Spleen (tissue), 11 donors: ENCODE results near the gene TPST1. TPM values are rescaled to one million over a fixed set of nuclear protein-coding genes. Genes with fewer than 3 reads are reported as not detected.

Source experiments
- DNase-seq: peaks from one replicate; pipeline ENCODE4 v3.0.0-alpha.2; 2020
- H3K27ac ChIP-seq, 8 donors: fragments of 200-600 bp; sonication (generic) in 7 of 8; 1 replicate in 4 of 8; 2 replicates in 4 of 8; pipeline versions ENCODE4 v1.5.0 to v1.8.0; 2016 to 2021; ENCODE audit warnings: inconsistent platforms in 4 of 8, mild to moderate bottlenecking in 4 of 8, moderate library complexity in 1 of 8
- H3K27me3 ChIP-seq, 7 donors: fragments of 200-600 bp; sonication (generic) in 6 of 7; replicated peaks in 1 of 7; 1 replicate in 4 of 7; 2 replicates in 3 of 7; pipeline versions ENCODE4 v1.5.0 to v1.8.0; 2016 to 2021; ENCODE audit warnings: inconsistent platforms in 3 of 7, mild to moderate bottlenecking in 1 of 7
- H3K36me3 ChIP-seq, 6 donors: fragments of 200-600 bp; sonication (generic) in 5 of 6; 1 replicate in 4 of 6; 2 replicates in 2 of 6; pipeline versions ENCODE4 v1.5.0 to v1.8.0; 2016 to 2021; ENCODE audit warnings: inconsistent platforms in 2 of 6
- H3K4me1 ChIP-seq, 6 donors: fragments of 200-600 bp; sonication (generic) in 5 of 6; 1 replicate in 3 of 6; 2 replicates in 3 of 6; pipeline versions ENCODE4 v1.5.0 to v1.8.0; 2016 to 2021; ENCODE audit warnings: inconsistent platforms in 3 of 6
- H3K4me3 ChIP-seq, 8 donors: fragments of 200-600 bp; sonication (generic) in 7 of 8; 1 replicate in 4 of 8; 2 replicates in 4 of 8; pipeline versions ENCODE4 v1.5.0 to v1.8.0; 2016 to 2021; ENCODE audit warnings: inconsistent platforms in 4 of 8, mild to moderate bottlenecking in 4 of 8, moderate library complexity in 2 of 8
- H3K9me3 ChIP-seq, 8 donors: fragments of 200-600 bp; sonication (generic) in 7 of 8; 1 replicate in 4 of 8; 2 replicates in 4 of 8; pipeline versions ENCODE4 v1.5.0 to v1.8.0; 2016 to 2021; ENCODE audit warnings: inconsistent platforms in 4 of 8
- CTCF ChIP-seq, 11 experiments: fragments of 200-600 bp in 7 of 11; fragments of 450-650 bp in 4 of 11; sonication (generic) in 4 of 11; IDR thresholded peaks in 8 of 11; conservative IDR thresholded peaks in 3 of 11; 1 replicate in 7 of 11; 2 replicates in 4 of 11; pipeline versions ENCODE4 v1.4.0 to v1.8.0; 2016 to 2021; ENCODE audit warnings: antibody characterized with exemption in 11 of 11, inconsistent platforms in 4 of 11, mild to moderate bottlenecking in 1 of 11
- POLR2A ChIP-seq, 3 donors: fragments of 450-650 bp; IDR thresholded peaks; one replicate each; pipeline ENCODE4 v1.5.1; 2017; ENCODE audit warnings: antibody characterized with exemption in 3 of 3, mild to moderate bottlenecking in 1 of 3
- POLR2AphosphoS5 ChIP-seq, 3 donors: sonication (generic); formaldehyde crosslinking; IDR thresholded peaks; one replicate each; pipeline ENCODE4 v1.5.1; 2017; ENCODE audit warnings: antibody characterized with exemption in 3 of 3
- WGBS, 5 donors: extraction: QIAGEN DNeasy Blood & Tissue Kit in 3 of 5; methylation state at CpG; one replicate each; pipeline versions ENCODE4 v1.1.5 to v1.1.7; 2013 to 2018; 5-methylcytosine and 5-hydroxymethylcytosine counted together
- intact Hi-C: fragments of 100-400 bp; cut with DNase I; formaldehyde crosslinking; loops from one replicate; pipeline ENCODE4 v1.15.0; 2023; ENCODE audit warnings: low total_unique reads
- polyA plus RNA-seq, 3 donors: library from polyadenylated mRNA; stranded (reverse); fragments of 200-250 nt; gene quantifications; one replicate each; pipeline ENCODE4 v1.2.1, GENCODE V29; 2013
- small RNA-seq, 4 donors: library from RNA; depleted of rRNA; stranded (forward); fragments of <200 nt; gene quantifications; one replicate each; pipeline ENCODE3, GENCODE V24; 2016
- total RNA-seq, 7 donors: library from RNA; depleted of rRNA in 3 of 7; stranded (reverse); fragments of >200 nt in 3 of 7; fragmentation: NEBNext Ultra II Directional in 4 of 7; extraction: Animal tissue kit (Norgen Biotek cat#: 25700) in 4 of 7; gene quantifications; one replicate each; pipeline versions ENCODE4 v1.1.0 to v1.2.1, GENCODE V29; 2016 to 2021
- donor health status: healthy with polysubstance abuse.
- donor health status: DM: no; HTN: no; CAD: no; lungs with moderate emphysema.
- donor health status: DM: no; HTN: no; CAD: no.
- donor health status: Bipolar disorder and iron deficiency.
- donor health status: healthy.
- donor health status: DM: no; HTN: no; CAD: no.
- donor health status: DM: yes; HTN: yes; CAD: no.

The TPST1 gene
- total and polyA plus RNA-seq, 10 donors = 4.8 to 58.5 (median 27.1) TPM

- H3K27ac ChIP-seq = no peak overlapping the region
- no peaks in the 10 kb centered on the region for H3K4me1 ChIP-seq
- DNase-seq = no peak
- no peaks in the 10 kb centered on the region for H3K27me3 ChIP-seq
- WGBS, 5 donors = 77 to 87% (median 85%) methylated on average over 4 of the region's 4 CpGs
- no peak overlapping the region for H3K4me3 ChIP-seq
- intact Hi-C loops = no loop called here
- TF ChIP-seq POLR2A (IDR thresholded peaks at IDR 0.05) = no peak
- TF ChIP-seq POLR2AphosphoS5 (IDR thresholded peaks at IDR 0.05) = no peak
- no peak for TF ChIP-seq CTCF (IDR thresholded peaks at IDR 0.05 in 8 of 11, conservative IDR thresholded peaks at IDR 0.05 in 3 of 11)
- H3K9me3 ChIP-seq = peaks cover 0 to 18% (median 13%) of the 10 kb centered on the region in 8 donors
- H3K36me3 ChIP-seq = peaks cover 0 to 77% (median 13%) of the 10 kb centered on the region in 6 donors
Measured at GRCh38 chr7:66403564-66403963, 198.4 kb downstream of the TPST1 start.

- Histone ChIP-seq H3K4me3 (no peak overlapping the region), H3K27me3 (no peaks in the 10 kb centered on the region), H3K27ac (no peak overlapping the region), H3K4me1 (peaks cover 0 to 17% (median 10%) of the 10 kb centered on the region in 6 donors), H3K36me3 (peaks cover 0 to 48% (median 10%) of the 10 kb centered on the region in 6 donors), H3K9me3 (no peaks in the 10 kb centered on the region)
- WGBS, 5 donors = 68 to 81% (median 77%) methylated on average over 4 of the region's 4 CpGs
- no peak for TF ChIP-seq POLR2A (IDR thresholded peaks at IDR 0.05)
- no peak for TF ChIP-seq CTCF (IDR thresholded peaks at IDR 0.05 in 8 of 11, conservative IDR thresholded peaks at IDR 0.05 in 3 of 11)
- no peak for TF ChIP-seq POLR2AphosphoS5 (IDR thresholded peaks at IDR 0.05)
- intact Hi-C loops = no loop called here
- no peak for DNase-seq
Measured at GRCh38 chr7:66409493-66409892, 204.4 kb downstream of the TPST1 start.

Small RNA genes lying within 50 kb of the gene (small RNA-seq; reads per million reads assigned to genes)
- gene RNU6-313P = 0 reads per million in 4 donors

Other genes starting within 250 kb of the TPST1 start
- gene GUSB, start 223.1 kb upstream of the TPST1 start, total RNA-seq = 10 to 100 TPM; 46.1 to 93.0 (median 62.8) TPM
- gene GUSB, start 223.1 kb upstream of the TPST1 start, polyA plus RNA-seq = 10 to 100 TPM; 41.4 to 79.4 (median 60.8) TPM
- gene ASL, start 129.5 kb upstream of the TPST1 start, total RNA-seq = 10 to 100 TPM; 30.9 to 45.1 (median 39.3) TPM
- 10 to 100 TPM; 24.6 to 56.4 (median 51.2) TPM for gene ASL, start 129.5 kb upstream of the TPST1 start, polyA plus RNA-seq
- 10 to 100 TPM; 30.3 to 46.2 (median 42.5) TPM for gene CRCP, start 90.5 kb upstream of the TPST1 start, total RNA-seq
- gene CRCP, start 90.5 kb upstream of the TPST1 start, polyA plus RNA-seq = 10 to 100 TPM; 11.5 to 30.9 (median 12.0) TPM